MM.1S (cell line): ENCODE data around the gene SLC6A19.
"Not testable (repeated sequence)": the region's sequence is repeated elsewhere in the genome, so short reads cannot be mapped to it uniquely, and the experiment has no call there.

Experiments
- DNase-seq: peaks from one replicate; pipeline ENCODE4 v3.0.0-alpha.2; 2015
- H2AFZ ChIP-seq: fragments of 300-600 bp; sonication (generic); 2 replicates; pipeline ENCODE4 v1.6.0; 2016; ENCODE audit warnings: antibody characterized with exemption, low read length
- H3F3A ChIP-seq: fragments of 300-600 bp; sonication (generic); 2 replicates; pipeline ENCODE4 v1.6.1; 2016; ENCODE audit warnings: mild to moderate bottlenecking, antibody characterized with exemption, low read length, moderate library complexity, mixed read lengths; ENCODE audit not compliant: insufficient read depth
- H3K27ac ChIP-seq: fragments of 300-600 bp; sonication (generic); 2 replicates; pipeline ENCODE4 v1.5.1; 2016; ENCODE audit warnings: mild to moderate bottlenecking, low read length
- H3K27me3 ChIP-seq: fragments of 300-600 bp; sonication (generic); replicated peaks from 2 replicates; pipeline ENCODE4 v1.6.0; 2016; ENCODE audit warnings: low read length; ENCODE audit not compliant: insufficient read depth
- H3K36me3 ChIP-seq: fragments of 300-600 bp; sonication (generic); replicated peaks from 2 replicates; pipeline ENCODE4 v1.6.1; 2016; ENCODE audit warnings: mild to moderate bottlenecking, low read length, mixed read lengths; ENCODE audit not compliant: insufficient read depth
- H3K4me1 ChIP-seq: fragments of 300-600 bp; sonication (generic); 2 replicates; pipeline ENCODE4 v1.6.1; 2016; ENCODE audit warnings: low read length, mixed read lengths
- H3K4me2 ChIP-seq: fragments of 300-600 bp; sonication (generic); 2 replicates; pipeline ENCODE4 v1.6.0; 2016; ENCODE audit warnings: low read depth, low read length
- H3K4me3 ChIP-seq: fragments of 300-600 bp; sonication (generic); 2 replicates; pipeline ENCODE4 v1.5.1; 2016; ENCODE audit warnings: low read length, mixed read lengths
- H3K79me2 ChIP-seq: fragments of 300-600 bp; sonication (generic); 2 replicates; pipeline ENCODE4 v1.6.1; 2016; ENCODE audit warnings: mixed run types, low read length, mixed read lengths
- H3K9ac ChIP-seq: fragments of 300-600 bp; sonication (generic); 2 replicates; pipeline ENCODE4 v1.6.1; 2016; ENCODE audit warnings: low read length, mixed read lengths
- H3K9me2 ChIP-seq: fragments of 300-600 bp; sonication (generic); replicated peaks from 2 replicates; pipeline ENCODE4 v1.6.1; 2016; ENCODE audit warnings: mild to moderate bottlenecking, low read length, mixed read lengths; ENCODE audit not compliant: insufficient read depth
- H3K9me3 ChIP-seq: fragments of 300-600 bp; sonication (generic); replicated peaks from 2 replicates; pipeline ENCODE4 v1.6.1; 2016; ENCODE audit warnings: mild to moderate bottlenecking, low read length, mixed read lengths; ENCODE audit not compliant: insufficient read depth
- H4K20me1 ChIP-seq: fragments of 300-600 bp; sonication (generic); 2 replicates; pipeline ENCODE4 v1.6.1; 2016; ENCODE audit warnings: mild to moderate bottlenecking, low read length, moderate library complexity, mixed read lengths; ENCODE audit not compliant: insufficient read depth
- EZH2 ChIP-seq: fragments of 300-600 bp; sonication (generic); optimal IDR thresholded peaks from 2 replicates; pipeline ENCODE3; 2017; ENCODE audit warnings: low read depth, mild to moderate bottlenecking, antibody characterized with exemption, low read length, mixed read lengths
- EZH2phosphoT487 ChIP-seq: fragments of 300-600 bp; sonication (generic); IDR thresholded peaks from 2 replicates; pipeline ENCODE4 v1.6.1; 2018; ENCODE audit warnings: antibody characterized with exemption, low read length
- TF ChIP-seq, protein P1 (sequence below): fragments of 300-600 bp; sonication (generic); IDR thresholded peaks from 2 replicates; pipeline ENCODE4 v1.5.1; 2016; ENCODE audit warnings: antibody characterized with exemption, low read length, mixed read lengths

Gene SLC6A19

DNA sequence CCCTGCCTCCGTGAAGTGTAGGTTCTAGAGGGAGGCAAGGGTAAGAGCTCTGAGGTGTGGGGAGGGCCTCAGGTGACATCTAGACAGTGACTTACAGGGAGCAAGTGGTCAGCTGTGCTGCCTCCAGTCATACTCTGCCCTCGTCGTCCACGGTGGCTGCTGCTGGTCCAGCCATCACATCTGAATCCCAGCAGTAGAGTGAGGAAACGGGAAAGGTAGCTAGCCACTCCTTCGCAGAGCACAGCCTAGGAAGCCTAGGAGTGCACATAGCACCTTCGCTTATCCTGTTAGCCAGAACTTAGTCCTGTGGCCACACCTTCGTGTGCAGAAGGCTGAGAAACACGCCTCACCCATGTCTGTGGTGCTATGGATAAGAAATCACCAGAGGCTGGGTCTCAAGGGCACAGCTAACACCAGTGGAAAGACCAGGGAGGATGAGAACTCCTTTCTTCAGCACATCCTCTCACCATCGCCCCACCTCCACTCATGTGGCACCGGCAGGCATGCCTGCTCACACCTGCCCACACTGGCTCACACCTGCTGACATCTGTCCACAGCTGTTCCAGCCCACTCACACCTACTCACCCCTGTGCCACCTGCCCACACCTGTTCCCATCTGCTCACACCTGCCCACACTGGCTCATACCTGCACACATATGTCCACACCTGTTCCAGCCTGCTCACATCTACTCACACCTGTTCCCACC, 44.5 kb upstream of the SLC6A19 start:
- H3K79me2 ChIP-seq, result no peaks in the 10 kb centered on the region
- H3K27ac ChIP-seq, result no peak overlapping the region
- no peaks in the 10 kb centered on the region for H3K36me3 ChIP-seq
- H3F3A ChIP-seq, result 0 out of 2 replicates have a peak, but pooled peaks cover 3% of the 10 kb centered on the region
- H3K9me3 ChIP-seq, result no peaks in the 10 kb centered on the region
- no peaks in the 10 kb centered on the region for H3K4me1 ChIP-seq
- H3K9ac ChIP-seq, result no peak overlapping the region
- no peak overlapping the region for H2AFZ ChIP-seq
- no peak overlapping the region for H3K4me2 ChIP-seq
- no peaks in the 10 kb centered on the region for H4K20me1 ChIP-seq
- no peak overlapping the region for H3K4me3 ChIP-seq
- H3K9me2 ChIP-seq, result no peaks in the 10 kb centered on the region
- no peak for TF ChIP-seq EZH2phosphoT487
- no peak for TF ChIP-seq EZH2
- TF ChIP-seq, protein P1, sequence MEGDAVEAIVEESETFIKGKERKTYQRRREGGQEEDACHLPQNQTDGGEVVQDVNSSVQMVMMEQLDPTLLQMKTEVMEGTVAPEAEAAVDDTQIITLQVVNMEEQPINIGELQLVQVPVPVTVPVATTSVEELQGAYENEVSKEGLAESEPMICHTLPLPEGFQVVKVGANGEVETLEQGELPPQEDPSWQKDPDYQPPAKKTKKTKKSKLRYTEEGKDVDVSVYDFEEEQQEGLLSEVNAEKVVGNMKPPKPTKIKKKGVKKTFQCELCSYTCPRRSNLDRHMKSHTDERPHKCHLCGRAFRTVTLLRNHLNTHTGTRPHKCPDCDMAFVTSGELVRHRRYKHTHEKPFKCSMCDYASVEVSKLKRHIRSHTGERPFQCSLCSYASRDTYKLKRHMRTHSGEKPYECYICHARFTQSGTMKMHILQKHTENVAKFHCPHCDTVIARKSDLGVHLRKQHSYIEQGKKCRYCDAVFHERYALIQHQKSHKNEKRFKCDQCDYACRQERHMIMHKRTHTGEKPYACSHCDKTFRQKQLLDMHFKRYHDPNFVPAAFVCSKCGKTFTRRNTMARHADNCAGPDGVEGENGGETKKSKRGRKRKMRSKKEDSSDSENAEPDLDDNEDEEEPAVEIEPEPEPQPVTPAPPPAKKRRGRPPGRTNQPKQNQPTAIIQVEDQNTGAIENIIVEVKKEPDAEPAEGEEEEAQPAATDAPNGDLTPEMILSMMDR, result no peak
- DNase-seq, result no peak
- peaks cover 11% of the 10 kb centered on the region for H3K27me3 ChIP-seq

GRCh38 chr5:1157461-1157986, 43.9 kb upstream of the SLC6A19 start:
- not testable (repeated sequence) for DNase-seq

DNA sequence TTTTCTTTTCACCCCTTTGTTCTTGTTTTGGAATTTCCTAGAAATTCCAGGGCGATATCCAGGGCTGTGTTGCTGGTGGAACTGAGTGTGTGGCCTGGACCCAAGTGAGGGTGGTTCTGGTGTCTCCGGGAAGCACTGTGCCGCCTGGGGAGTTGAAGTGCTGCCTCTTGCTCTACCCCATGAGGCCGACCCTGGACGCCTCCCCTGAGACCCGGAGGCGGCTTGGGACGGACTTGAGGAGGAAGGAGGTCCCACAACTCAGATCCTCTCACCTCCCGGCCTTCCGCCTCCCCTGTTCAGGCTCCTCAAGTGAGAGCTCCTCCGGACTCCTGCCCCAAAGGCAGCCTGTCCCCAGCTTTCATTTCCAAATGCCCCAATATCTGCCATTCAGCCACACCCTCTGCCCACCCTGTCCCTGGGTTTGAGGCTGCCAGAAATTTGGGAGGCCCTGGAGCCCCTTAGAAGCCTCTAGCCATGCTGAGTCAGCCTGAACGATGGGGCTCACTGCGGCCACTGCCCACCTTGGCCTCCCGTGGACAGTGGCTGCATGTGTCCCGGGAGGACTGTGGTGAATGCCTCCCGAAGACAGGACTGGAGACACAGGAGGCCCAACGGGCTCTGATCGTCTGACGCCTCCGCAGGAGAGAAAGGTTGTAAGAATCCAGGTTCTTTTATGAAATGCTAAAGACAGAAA, 42.6 kb upstream of the SLC6A19 start:
- Histone ChIP-seq H3K27ac (no peak overlapping the region), H3K27me3 (peaks cover 11% of the 10 kb centered on the region), H3F3A (0 out of 2 replicates have a peak, but pooled peaks cover 3% of the 10 kb centered on the region), H3K9me2 (no peaks in the 10 kb centered on the region), H3K9ac (no peak overlapping the region), H3K36me3 (no peaks in the 10 kb centered on the region), H3K79me2 (no peaks in the 10 kb centered on the region), H3K9me3 (no peaks in the 10 kb centered on the region), H4K20me1 (no peaks in the 10 kb centered on the region), H3K4me1 (no peaks in the 10 kb centered on the region), H2AFZ (no peak overlapping the region), H3K4me2 (no peak overlapping the region), H3K4me3 (no peak overlapping the region)
- no peak for DNase-seq
- TF ChIP-seq EZH2, result no peak

More at GRCh38 chr5:1157461-1157986, 43.9 kb upstream of the SLC6A19 start:
- peaks cover 11% of the 10 kb centered on the region for H3K27me3 ChIP-seq
- H3K27ac ChIP-seq, H3K9me3 ChIP-seq, H3K9ac ChIP-seq, H3K36me3 ChIP-seq, H2AFZ ChIP-seq, H4K20me1 ChIP-seq, H3K9me2 ChIP-seq, H3K4me1 ChIP-seq, H3F3A ChIP-seq, H3K4me2 ChIP-seq, H3K4me3 ChIP-seq, H3K79me2 ChIP-seq: not testable (repeated sequence)

- no peak overlapping the region for H2AFZ ChIP-seq
- no peak for TF ChIP-seq EZH2phosphoT487
- TF ChIP-seq EZH2, result no peak
- TF ChIP-seq, protein P1, result no peak
- no peaks in the 10 kb centered on the region for H3K36me3 ChIP-seq
- H3K27me3 ChIP-seq, result peaks cover 10% of the 10 kb centered on the region
- H3K9me2 ChIP-seq, result no peaks in the 10 kb centered on the region
- H3K79me2 ChIP-seq, result no peaks in the 10 kb centered on the region
- no peaks in the 10 kb centered on the region for H4K20me1 ChIP-seq
- no peak overlapping the region for H3K4me3 ChIP-seq
- H3K9ac ChIP-seq, result no peak overlapping the region
- H3K27ac ChIP-seq, result no peak overlapping the region
- H3K4me2 ChIP-seq, result no peak overlapping the region
- no peaks in the 10 kb centered on the region for H3K9me3 ChIP-seq
- H3K4me1 ChIP-seq, result no peaks in the 10 kb centered on the region
- DNase-seq, result no peak
- H3F3A ChIP-seq, result 0 out of 2 replicates have a peak, but pooled peaks cover 3% of the 10 kb centered on the region
These were observed 42.1 kb upstream of the SLC6A19 start for GRCh38 chr5:1159341-1159675.
